PC-3 (cell line): ENCODE measurements around the gene FUT3. TPM values are rescaled to one million over a fixed set of nuclear protein-coding genes. Genes with fewer than 3 reads are reported as not detected.

Source experiments
- ATAC-seq: fragments of 200-7000 bp; cut with Tn5 transposase; 2 replicates; pipeline ENCODE4 v1.9.1; 2020; ENCODE audit warnings: mild to moderate bottlenecking, moderate library complexity
- BruUV-seq: library from RNA; stranded (reverse); fragments of 400-500 nt; replicated peaks from 2 replicates; lab custom pipeline; 2021; lab: Mats Ljungman, UMichigan
- CTCF ChIA-PET: fragments of 300-600 bp; sonication (Branson Sonifier 250); formaldehyde crosslinking; loops from one replicate; lab custom pipeline; 2022; ENCODE audit warnings: antibody characterized with exemption; lab: Charles Lee
- POLR2A ChIA-PET: fragments of 300-600 bp; sonication (Branson Sonifier 250); formaldehyde crosslinking; loops from one replicate; lab custom pipeline; 2022; ENCODE audit warnings: antibody characterized with exemption; ENCODE audit not compliant: unreplicated experiment; lab: Charles Lee
- DNase-seq: peaks from one replicate; pipeline ENCODE4 v3.0.0-alpha.2; 2015
- H2AFZ ChIP-seq: fragments of 300-600 bp; sonication (generic); 2 replicates; pipeline ENCODE4 v1.6.0; 2016; ENCODE audit warnings: antibody characterized with exemption, low read length
- H3F3A ChIP-seq: fragments of 300-600 bp; sonication (generic); one replicate; pipeline ENCODE4 v1.6.0; 2017; ENCODE audit warnings: antibody characterized with exemption, low read length, control low read depth, mild to moderate bottlenecking; ENCODE audit not compliant: unreplicated experiment
- H3K27ac ChIP-seq: fragments of 300-600 bp; sonication (generic); 2 replicates; pipeline ENCODE4 v1.5.1; 2016; ENCODE audit warnings: mild to moderate bottlenecking, low read length
- H3K27me3 ChIP-seq: fragments of 300-600 bp; sonication (generic); 2 replicates; pipeline ENCODE4 v1.6.1; 2016; ENCODE audit warnings: low read length, mixed read lengths
- H3K36me3 ChIP-seq: fragments of 300-600 bp; sonication (generic); 2 replicates; pipeline ENCODE4 v1.6.1; 2016; ENCODE audit warnings: low read depth, mixed run types, low read length, mixed read lengths
- H3K4me1 ChIP-seq: fragments of 300-600 bp; sonication (generic); 2 replicates; pipeline ENCODE4 v1.5.1; 2016; ENCODE audit warnings: low read length; ENCODE audit not compliant: insufficient read depth
- H3K4me2 ChIP-seq: fragments of 300-600 bp; sonication (generic); 2 replicates; pipeline ENCODE4 v1.6.0; 2016; ENCODE audit warnings: low read length
- H3K4me3 ChIP-seq: fragments of 300-600 bp; sonication (generic); 2 replicates; pipeline ENCODE4 v1.5.1; 2016; ENCODE audit warnings: mild to moderate bottlenecking, low read length, mixed read lengths
- H3K79me2 ChIP-seq: fragments of 300-600 bp; sonication (generic); 2 replicates; pipeline ENCODE4 v1.6.1; 2017; ENCODE audit warnings: low read length, mixed read lengths
- H3K9ac ChIP-seq: fragments of 300-600 bp; sonication (generic); 2 replicates; pipeline ENCODE4 v1.6.0; 2016; ENCODE audit warnings: mild to moderate bottlenecking, low read length
- H3K9me2 ChIP-seq: fragments of 300-600 bp; sonication (generic); replicated peaks from 2 replicates; pipeline ENCODE4 v1.6.1; 2016; ENCODE audit warnings: mixed run types, low read length, mixed read lengths
- H3K9me3 ChIP-seq: fragments of 300-600 bp; sonication (generic); 2 replicates; pipeline ENCODE4 v1.6.1; 2016; ENCODE audit warnings: low read length, mixed read lengths
- H4K20me1 ChIP-seq: fragments of 300-600 bp; sonication (generic); 2 replicates; pipeline ENCODE4 v1.6.1; 2016; ENCODE audit warnings: low read length, mixed read lengths
- EZH2 ChIP-seq: fragments of 300-600 bp; sonication (generic); IDR thresholded peaks from one replicate; pipeline ENCODE4 v1.6.1; 2017; ENCODE audit warnings: antibody characterized with exemption, mild to moderate bottlenecking, low read length; ENCODE audit not compliant: unreplicated experiment
- EZH2phosphoT487 ChIP-seq: fragments of 300-600 bp; sonication (generic); IDR thresholded peaks from 2 replicates; pipeline ENCODE4 v1.6.1; 2018; ENCODE audit warnings: mild to moderate bottlenecking, antibody characterized with exemption, low read length, borderline replicate concordance
- intact Hi-C: fragments of 100-400 bp; cut with micrococcal nuclease; formaldehyde crosslinking; loops from 2 replicates; pipeline ENCODE4 v1.9.0; 2023
- total RNA-seq: library from RNA; depleted of rRNA; stranded (reverse); fragments of >200 nt; gene quantifications from 2 replicates; pipeline ENCODE4 v1.2.3, GENCODE V29; 2014
- TF ChIP-seq, protein P1 (sequence below): fragments of 300-600 bp; sonication (generic); conservative IDR thresholded peaks from 2 replicates; pipeline ENCODE4 v1.5.1; 2017; ENCODE audit warnings: antibody characterized with exemption, low read depth, mild to moderate bottlenecking, low read length

FUT3 gene
- total RNA-seq, 1 experiment from 2014 or later: 7.7 TPM

DNA sequence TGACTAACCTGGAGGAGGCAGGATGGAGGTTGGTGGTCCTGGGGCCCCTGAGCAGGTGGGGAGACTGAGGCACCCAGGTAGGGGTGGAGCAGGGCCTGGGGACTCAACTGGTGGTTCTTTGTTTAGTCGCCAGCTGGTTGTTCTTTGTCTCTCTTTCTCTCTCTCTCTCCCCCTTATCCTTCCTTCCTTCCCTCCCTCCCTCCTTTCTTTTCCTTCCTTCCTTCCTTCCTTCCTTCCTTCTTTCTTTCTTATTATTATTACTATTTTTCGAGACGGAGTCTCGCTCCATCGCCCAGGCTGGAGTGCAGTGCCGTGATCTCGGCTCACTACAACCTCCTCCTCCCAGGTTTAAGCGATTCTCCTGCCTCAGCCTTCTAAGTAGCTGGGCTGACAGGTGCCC is 53.0 kb downstream of the FUT3 start:
- no peaks in the 10 kb centered on the region for H3K9me2 ChIP-seq
- BruUV-seq: no TSS peak
- H3K4me1 ChIP-seq: no peaks in the 10 kb centered on the region
- ATAC-seq: no peak
- no peaks in the 10 kb centered on the region for H3K27me3 ChIP-seq
- TF ChIP-seq, protein P1, sequence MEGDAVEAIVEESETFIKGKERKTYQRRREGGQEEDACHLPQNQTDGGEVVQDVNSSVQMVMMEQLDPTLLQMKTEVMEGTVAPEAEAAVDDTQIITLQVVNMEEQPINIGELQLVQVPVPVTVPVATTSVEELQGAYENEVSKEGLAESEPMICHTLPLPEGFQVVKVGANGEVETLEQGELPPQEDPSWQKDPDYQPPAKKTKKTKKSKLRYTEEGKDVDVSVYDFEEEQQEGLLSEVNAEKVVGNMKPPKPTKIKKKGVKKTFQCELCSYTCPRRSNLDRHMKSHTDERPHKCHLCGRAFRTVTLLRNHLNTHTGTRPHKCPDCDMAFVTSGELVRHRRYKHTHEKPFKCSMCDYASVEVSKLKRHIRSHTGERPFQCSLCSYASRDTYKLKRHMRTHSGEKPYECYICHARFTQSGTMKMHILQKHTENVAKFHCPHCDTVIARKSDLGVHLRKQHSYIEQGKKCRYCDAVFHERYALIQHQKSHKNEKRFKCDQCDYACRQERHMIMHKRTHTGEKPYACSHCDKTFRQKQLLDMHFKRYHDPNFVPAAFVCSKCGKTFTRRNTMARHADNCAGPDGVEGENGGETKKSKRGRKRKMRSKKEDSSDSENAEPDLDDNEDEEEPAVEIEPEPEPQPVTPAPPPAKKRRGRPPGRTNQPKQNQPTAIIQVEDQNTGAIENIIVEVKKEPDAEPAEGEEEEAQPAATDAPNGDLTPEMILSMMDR: no peak
- TF ChIP-seq EZH2 (no peak), EZH2phosphoT487 (no peak)
- H3K27ac ChIP-seq: no peak overlapping the region
- CTCF ChIA-PET: no interaction called here
- no peak for DNase-seq
- POLR2A ChIA-PET: no interaction called here
- no peaks in the 10 kb centered on the region for H3K36me3 ChIP-seq
- H4K20me1 ChIP-seq: no peaks in the 10 kb centered on the region
- H3K9ac ChIP-seq: no peak overlapping the region
- H2AFZ ChIP-seq: no peak overlapping the region
- H3F3A ChIP-seq: no peaks in the 10 kb centered on the region
- no peaks in the 10 kb centered on the region for H3K9me3 ChIP-seq
- no peak overlapping the region for H3K4me2 ChIP-seq
- no peaks in the 10 kb centered on the region for H3K79me2 ChIP-seq
- H3K4me3 ChIP-seq: no peak overlapping the region
- intact Hi-C loops: loop anchor here (10.0 kb wide), 1 partner anchor 113 kb away; the partner anchor contains the start of genes HSD11B1L and MICOS13

- no peak overlapping the region for H3K4me2 ChIP-seq
- no peaks in the 10 kb centered on the region for H4K20me1 ChIP-seq
- intact Hi-C loops: loop anchor here (10.0 kb wide), 1 partner anchor 111 kb away; the partner anchor contains the start of genes HSD11B1L and MICOS13
- ChIA-PET POLR2A (interaction anchor here (0.7 kb wide), 1 partner anchor 174 kb away, joined by 10 read pairs; no protein-coding TSS in a partner anchor), CTCF (no interaction called here)
- H3K36me3 ChIP-seq: no peaks in the 10 kb centered on the region
- H3K9me3 ChIP-seq: no peaks in the 10 kb centered on the region
- H3K27me3 ChIP-seq: no peaks in the 10 kb centered on the region
- BruUV-seq: no TSS peak
- H3K4me1 ChIP-seq: no peaks in the 10 kb centered on the region; the same call in 1 of the 2 replicates
- H3F3A ChIP-seq: no peaks in the 10 kb centered on the region
- H3K27ac ChIP-seq: no peak overlapping the region
- no peak overlapping the region for H3K4me3 ChIP-seq
- TF ChIP-seq EZH2phosphoT487 (no peak), EZH2 (no peak)
- TF ChIP-seq, protein P1: no peak
- no peak overlapping the region for H2AFZ ChIP-seq
- H3K9ac ChIP-seq: no peak overlapping the region
- ATAC-seq: no peak
- no peak for DNase-seq
- H3K9me2 ChIP-seq: no peaks in the 10 kb centered on the region
- no peaks in the 10 kb centered on the region for H3K79me2 ChIP-seq
Measured at GRCh38 chr19:5795382-5795919, 55.8 kb downstream of the FUT3 start.

DNA sequence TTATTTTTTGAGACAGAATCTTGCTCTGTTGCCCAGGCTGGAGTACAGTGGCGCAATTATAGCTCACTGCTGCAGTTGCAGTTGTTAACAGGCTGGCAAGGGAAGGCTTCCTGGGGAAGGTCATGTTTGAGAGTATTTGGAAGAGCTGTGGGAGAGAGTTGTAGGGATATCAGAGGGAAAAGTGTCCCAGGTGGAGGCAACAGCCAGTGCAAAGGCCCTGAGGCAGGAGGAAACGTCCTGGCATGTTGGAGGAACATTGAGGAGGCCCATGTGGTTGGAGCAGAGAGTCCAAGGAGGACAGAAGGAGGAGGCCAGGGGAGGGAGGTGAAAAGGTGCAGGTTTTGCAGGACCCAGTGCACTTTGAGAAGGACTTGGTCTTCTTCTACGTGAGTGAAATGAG is 58.1 kb downstream of the FUT3 start:
- BruUV-seq: no TSS peak
- DNase-seq (no peak), ATAC-seq (no peak)
- ChIA-PET CTCF (interaction anchor here (1.5 kb wide), 1 partner anchor 20 kb away, joined by 31 read pairs; no protein-coding TSS in a partner anchor), POLR2A (no interaction called here)
- H3K9me3 ChIP-seq: no peaks in the 10 kb centered on the region
- H3K4me3 ChIP-seq: no peak overlapping the region
- H3K4me2 ChIP-seq: no peak overlapping the region
- no peaks in the 10 kb centered on the region for H3K27me3 ChIP-seq
- H3F3A ChIP-seq: no peaks in the 10 kb centered on the region
- H3K36me3 ChIP-seq: peaks cover 18% of the 10 kb centered on the region
- H3K79me2 ChIP-seq: peaks cover 15% of the 10 kb centered on the region
- H3K9me2 ChIP-seq: no peaks in the 10 kb centered on the region
- intact Hi-C loops: loop anchor here (10.0 kb wide), 1 partner anchor 108 kb away; the partner anchor contains the start of genes HSD11B1L and MICOS13
- no peak overlapping the region for H3K27ac ChIP-seq
- 0 out of 2 replicates have a peak, but pooled peaks cover 4% of the 10 kb centered on the region for H4K20me1 ChIP-seq
- H3K4me1 ChIP-seq: peaks cover 8% of the 10 kb centered on the region
- H2AFZ ChIP-seq: no peak overlapping the region
- TF ChIP-seq EZH2phosphoT487: no peak
- TF ChIP-seq, protein P1: no peak
- no peak for TF ChIP-seq EZH2
- H3K9ac ChIP-seq: no peak overlapping the region
